ENCODE data around the gene RPS6KA2. TPM values are rescaled to one million over a fixed set of nuclear protein-coding genes. Genes with fewer than 3 reads are reported as not detected.
A peak's percentile ranks its signal among the peaks of the same experiment; 100 is the strongest.

Gene RPS6KA2
- polyA plus RNA-seq, 1 donor, result 25.9 TPM

DNA sequence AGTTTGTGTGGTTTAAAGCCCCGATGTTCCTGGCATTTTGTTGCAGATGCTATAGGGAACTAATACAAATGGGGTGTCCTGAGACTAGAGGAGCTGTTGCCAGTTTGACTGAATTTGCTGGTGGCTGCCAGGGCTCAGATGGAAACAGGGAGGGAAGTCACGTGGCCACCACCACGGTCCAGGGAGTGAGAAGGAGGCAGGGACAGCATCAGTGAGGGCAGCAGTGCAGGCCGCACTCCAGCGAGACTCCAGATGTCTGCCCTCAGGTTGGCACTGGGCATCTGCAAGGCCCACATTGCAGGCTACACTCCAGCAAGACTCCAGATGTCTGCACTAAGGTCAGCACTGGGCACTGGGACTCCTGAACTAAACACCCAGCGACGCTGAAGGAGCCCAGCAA is 126.8 kb downstream of the RPS6KA2 start:
- DNase-seq, result no peak

DNA sequence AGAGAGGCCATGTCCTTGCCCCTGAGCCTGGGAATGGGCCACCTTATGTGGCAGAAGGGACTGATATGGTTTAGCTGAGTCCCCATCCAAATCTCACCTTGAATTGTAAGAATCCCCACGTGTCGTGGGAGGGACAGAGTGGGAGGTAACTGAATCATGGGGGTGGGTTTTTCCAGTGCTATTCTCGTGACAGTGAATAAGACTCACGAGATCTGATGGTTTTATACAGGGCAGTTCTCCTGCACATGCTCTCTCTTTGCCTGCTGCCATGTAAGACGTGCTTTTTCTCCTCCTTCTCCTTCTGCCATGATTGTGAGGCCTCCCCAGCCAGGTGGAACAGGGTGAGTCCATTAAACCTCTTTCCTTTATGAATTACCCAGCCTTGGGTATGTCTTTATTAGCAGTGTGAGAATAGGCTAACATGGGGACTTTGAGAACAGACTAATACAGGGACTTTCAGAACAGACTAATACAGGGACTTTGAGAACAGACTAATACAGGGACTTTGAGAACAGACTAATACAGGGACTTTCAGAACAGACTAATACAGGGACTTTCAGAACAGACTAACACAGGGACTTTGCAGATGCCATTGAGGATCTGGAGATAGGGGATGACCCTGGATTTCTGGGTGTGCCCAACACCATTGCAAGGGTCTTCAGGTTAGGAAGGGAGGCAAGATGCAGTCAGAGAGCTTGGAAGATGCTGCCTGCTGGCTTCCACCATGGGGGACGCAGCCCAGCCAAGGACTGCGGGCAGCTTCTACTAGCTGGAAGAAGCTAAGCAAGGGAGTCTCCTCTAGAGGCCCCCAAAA is 127.5 kb downstream of the RPS6KA2 start:
- DNase-seq, result no peak

DNA sequence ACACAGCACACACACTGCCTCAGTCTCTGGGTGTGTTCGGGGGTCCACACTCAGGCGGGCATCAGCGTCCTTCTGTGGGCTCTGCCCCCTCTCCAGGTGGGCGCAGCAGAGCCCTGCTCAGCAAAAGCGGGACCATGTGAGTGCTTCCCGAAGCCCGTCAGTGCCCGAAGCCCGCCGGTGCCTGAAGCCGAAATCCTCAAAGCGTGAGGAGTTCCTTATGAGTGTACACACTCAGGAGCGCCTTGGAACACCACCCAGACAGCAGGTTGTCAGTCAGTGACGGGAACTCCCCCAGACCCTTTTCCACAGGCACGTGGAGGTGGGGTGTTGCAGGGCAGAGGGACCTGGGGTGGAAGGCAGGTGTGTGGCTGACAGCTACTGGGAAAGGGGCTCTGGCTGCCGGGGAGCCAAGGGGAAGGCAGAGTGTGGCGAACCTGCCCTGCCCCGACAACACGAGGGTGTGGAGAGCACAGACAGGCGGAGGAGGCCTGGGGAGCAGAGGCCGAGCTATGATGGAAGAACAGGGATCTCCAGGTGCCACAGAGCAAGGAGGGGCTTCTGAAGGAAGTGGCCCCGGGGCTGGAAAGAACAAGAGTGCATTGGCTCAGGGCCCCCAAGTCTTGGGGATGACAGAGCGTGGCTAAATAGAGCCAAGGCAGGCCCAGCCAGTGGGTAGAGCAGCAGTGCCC is 128.2 kb downstream of the RPS6KA2 start:
- DNase-seq, result no peak

DNA sequence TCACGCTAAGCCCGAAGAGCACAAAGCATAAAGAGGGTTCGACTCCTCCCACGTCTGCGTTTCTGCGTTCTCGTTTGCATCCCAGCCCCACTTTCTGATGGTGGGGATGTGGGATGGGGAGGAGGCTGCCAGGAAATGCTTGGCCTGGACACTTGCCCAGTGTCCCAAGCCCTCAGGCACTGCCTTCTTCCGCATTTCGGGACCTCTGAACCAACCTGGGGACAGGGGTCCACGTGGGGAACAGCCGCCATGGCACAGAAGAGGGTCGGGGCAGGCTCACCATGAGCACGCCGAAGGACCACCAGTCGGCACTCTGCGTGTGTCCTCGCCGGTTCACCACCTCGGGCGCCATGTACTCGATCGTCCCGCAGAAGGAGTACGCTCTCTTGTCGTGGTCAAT is 128.8 kb downstream of the RPS6KA2 start:
- no peak for DNase-seq

DNA sequence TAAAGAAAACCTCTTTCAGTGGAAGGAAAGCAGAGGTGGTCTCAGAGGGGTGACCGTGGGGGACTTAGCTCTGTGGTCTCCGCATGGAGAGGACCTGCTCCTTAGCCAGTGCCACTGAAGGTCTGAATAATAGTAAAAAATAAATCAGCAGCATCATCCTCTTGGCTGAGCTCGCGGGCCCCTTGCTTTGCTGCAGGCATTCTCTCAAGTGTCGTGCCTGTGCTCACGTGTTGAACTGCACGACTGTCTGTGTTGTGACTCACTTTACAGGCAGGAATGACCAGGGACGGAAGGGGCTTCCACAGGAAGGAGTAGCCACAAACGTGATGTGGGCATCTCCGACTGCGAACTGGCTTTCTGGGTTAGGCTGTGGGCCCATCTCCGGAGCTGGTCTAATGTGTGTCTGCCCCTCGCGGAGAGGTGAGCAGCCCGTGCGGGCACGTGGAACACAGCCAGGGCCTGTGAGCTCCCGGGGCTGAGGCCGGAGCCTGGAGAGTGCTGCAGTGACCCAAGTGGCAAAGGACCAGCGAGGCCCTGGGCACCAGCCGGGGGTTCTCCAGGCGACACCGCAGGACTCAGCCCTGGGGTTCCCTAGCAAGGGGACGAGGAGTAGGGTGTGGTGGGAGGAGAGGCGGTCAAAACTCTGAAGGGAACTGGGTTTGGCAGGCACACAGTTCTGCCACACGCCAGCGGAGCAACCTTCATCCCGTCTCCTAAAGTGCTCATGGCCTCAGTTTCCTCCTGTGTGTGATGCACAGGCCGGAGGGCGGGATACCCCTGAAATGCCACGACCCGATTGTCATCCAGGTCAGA is 129.8 kb downstream of the RPS6KA2 start:
- no peak for DNase-seq

DNA sequence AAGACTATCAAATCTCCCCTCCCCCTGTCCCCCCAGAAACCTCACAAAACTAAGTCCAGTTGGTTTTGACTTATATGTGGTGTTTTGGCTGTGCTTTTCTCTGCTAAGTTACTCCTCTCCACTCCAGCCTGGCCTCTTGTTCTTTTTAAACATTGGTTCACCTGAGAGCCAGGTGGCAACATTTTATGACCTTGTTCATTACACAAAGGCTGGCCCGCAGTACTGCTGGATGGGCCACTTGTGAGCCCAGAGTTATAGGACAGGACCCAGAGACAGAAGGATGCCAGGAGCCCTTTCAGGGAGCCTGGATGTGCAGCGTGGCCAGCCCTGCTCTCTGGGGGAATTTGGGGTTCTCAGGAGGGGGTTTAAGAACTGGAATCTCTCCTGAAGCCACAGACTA is 130.6 kb downstream of the RPS6KA2 start:
- DNase-seq, result no peak

DNA sequence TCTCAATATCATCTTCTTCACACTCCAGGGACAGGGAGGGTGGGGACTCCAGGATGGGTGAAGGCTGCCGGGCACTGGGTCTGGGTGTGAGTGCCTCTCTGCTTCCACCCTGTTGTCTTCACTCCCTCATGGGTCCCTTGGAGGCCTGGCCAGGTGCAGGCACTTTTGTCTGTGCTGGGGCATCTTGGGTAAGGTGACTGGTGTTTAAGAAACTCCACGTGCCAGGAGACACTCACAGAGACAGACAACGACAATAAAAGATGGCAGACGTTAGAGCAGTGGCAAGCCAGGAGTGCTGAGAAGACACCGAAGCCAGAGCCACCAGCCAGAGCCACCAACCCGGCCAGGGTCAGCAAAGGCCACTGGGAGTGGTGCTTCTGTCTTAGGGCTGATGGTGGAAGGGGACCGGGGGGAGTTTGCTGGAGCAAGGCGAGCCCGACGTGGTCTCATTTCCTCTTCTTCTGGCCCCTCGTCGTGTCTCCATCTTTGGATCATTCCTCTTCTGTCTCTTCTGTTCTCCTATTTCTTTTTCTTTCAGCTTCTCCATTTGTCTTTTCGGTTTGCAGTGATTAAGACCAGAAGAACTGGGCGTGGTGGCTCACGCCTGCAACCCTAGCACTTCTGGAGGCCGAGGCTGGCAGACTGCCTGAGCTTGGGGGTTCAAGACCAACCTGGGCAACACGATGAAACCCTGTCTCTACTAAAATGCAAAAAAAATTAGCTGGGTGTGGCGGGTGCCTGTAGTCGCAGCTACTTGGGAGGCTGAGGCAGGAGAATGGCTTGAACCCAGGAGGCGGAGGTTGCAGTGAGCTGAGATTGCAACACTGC is 131.3 kb downstream of the RPS6KA2 start:
- DNase-seq, result no peak

DNA sequence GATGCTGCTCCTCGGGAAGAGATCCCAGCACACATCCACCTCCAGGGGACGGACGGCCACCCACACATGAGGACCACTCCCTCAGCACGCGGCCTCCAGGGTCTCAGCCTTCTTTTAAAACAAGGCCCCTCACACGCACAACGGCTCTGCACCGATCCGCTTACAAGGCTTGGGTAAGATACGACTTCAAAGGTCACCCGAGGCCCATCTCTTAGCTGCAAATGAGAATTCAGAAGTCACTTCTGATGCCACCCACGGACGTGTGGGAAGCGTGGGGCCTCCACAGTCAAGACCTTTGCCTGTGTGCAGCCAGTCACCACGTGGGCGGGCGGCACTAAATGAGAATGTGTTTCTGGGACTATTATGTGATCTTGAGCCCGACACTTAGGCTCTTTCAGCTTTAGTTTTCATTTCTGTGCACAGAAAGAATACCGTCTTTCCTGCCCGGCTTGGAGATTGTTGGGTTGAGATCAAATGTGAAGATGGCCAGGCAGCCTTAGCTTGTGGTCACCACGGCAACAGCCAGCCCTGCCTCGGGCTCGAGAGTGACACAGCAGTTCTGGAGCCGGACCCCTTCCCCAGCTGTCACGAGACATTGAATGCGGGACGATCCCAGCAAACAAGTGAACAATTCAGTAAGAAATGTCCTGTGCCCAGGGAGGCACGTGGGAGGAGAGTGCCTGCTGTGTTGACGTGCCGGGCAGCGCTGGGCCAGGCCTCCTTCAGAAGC is 132.1 kb downstream of the RPS6KA2 start:
- DNase-seq, result no peak

DNA sequence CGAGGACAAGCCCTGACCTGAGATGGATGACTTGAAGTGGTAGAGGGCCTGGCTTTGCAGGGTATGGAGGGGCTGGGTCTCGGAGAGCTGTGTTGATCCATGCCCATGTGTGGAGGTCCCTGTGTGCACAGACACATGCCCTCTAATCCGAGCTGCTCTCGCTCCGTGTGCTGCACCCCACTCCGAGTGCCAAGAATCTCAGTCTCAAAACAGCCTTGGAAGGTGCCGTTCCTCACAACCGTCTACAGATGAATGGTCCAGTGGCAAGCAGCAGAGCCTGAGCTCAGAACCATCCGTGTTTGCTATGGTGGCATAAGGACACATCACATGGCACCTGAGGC is 133.0 kb downstream of the RPS6KA2 start:
- DNase-seq, result no peak

DNA sequence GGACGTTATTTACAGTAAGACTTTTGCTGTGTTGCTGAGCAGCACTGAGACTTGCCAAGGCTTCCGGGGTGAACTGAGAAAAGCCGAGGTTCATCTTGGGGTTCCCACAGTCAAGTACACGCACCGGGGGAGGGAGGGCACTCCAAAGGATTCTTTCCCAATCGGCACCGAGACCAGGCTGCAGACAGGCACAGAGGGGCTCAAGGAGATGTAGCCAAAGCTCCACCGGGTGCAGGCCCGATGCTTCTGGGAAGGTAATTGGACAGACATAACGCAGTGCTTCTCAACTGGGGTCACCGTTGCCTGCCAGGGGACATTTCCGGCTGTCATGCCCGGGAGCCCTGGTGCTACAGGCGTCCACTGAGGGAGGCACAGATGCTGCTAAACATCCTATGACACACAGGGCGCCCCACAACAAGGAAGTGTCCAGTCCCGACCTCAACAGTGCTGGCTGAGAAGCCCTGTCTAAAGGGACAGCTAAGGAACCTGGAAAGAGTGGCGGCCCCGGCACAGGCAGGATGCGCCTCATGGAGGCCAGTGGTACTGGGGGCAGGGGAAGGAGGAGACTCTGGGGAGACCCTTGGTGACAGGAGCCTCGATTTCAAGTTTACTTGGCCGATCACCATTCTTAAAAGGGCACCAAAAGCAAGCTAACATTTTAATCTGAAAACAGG is 133.5 kb downstream of the RPS6KA2 start:
- DNase-seq, result no peak

DNA sequence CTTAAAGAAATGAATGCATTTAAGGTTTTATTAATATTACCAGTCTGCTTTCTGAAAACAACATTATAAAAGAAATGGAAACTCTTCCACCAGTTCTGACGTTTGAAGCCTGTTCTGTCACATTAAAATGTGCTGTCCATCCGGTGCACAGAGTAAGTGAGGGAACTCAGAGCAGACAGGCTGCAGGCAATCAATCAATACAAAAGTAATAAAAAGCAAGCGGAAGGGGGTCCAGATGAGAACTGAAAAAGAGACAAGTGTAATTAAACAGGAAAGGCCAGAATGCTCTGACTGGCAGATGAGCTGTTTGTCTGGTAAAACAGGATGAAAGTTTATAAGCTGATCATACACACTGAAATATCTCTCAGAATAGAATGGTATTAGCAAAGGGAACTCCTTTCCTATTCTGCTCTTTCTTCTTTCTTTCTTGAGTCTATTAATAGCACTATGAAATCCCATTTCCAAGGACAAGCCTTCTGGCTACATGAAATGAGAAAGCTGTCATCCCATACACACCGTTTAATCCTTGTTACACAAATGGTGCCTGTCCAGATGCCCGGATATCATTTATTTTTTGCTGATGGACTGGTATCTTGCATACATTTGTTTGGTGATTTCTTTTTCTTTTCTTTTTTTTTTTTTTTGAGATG is 134.8 kb downstream of the RPS6KA2 start:
- no peak for DNase-seq

DNA sequence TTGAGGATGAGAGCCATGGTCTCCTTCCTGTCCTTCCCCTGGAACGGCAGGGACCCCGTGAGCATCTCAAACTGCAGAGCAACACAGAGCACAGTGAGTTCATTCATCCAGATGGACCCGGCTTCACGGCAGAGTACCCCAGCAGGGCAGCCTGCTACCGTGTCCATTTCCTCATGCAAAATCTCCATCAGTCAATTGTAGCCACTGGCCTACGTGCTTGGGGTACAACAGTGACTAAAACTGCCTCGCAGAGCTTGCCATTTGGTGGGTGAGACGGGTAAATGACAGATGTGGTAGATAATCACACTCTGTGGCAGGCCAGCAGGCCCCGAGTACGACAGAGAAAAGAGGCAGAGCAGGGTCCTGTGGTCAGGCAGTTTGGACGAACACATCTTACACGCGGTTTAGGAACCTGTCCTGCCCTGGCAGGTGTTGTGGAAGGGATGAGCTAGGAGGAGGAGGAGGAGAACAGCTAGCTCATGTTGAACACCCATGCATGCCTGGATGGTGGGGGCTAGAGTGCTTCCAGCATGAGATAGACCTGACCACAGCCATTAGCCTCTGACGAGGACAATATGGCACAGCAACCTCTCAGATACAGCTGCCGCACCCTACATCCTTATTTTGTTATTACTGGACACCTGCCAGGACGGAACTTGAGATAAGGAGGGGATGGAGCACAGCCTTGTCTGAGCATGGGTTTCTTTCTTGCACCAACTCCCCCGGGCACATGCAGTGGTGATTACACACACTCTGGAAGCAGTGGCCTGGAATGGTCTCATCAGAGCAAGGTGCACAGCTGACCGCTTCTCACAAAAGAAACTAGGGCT is 136.2 kb downstream of the RPS6KA2 start:
- no peak for DNase-seq

DNA sequence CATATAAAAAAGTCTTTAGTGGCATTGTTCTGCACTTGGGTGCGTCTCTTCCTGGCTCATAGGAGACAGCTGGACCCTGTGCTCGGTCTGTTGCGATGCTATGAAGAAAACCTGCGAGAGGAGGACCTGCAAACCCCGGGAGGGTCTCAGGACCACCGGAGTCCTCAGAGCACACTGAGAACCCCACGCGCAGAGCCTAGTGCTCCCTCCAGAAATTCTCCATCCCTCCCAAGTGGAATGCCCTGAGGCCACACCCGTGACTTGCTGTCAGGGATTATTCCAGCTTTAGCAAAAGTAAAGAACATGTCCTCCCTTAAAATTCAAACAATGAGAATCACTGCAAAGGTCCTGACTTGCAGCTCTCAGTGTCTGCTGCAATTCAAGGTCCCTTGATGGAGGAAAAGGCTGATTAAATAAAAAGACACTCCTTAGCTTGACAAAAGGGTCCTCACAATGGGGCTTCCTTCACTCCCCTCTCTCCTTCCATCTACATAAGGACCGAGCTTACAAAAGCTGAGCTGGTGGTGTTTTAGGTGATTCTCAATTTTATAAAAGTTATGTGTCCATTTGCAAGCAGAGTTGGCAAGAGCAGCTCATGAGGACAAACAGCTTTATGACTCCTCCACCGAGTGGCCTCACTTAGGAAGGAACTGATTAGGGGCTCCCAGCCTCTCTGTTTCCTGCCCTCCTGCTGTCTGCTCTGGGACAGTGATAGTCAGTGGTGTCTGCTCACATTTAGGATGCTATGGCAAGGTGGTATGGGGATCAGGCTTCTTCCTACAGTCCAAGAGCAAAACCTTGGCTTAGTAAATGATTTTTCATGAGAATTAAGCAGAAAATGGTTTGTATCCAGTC is 137.5 kb downstream of the RPS6KA2 start:
- no peak for DNase-seq

DNA sequence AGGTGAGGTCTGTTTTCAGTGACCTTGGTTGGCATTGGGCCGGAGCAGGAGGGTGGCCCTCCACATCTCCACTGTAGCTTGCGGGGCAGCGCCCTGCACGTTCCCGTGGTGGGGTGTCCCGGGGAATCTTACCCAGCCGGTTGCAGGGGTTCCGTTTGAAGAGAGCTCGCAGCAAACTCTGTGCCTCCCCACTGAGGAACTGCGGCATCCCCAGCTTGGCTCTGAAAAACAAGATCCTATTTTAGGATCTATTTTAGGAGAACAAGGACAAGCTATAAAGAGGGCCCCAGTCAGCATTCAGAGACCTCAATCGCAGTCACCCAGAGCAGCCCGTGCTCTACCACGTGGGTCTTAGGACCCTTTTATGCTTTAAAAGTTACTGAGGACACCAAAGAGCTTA is 138.3 kb downstream of the RPS6KA2 start:
- no peak for DNase-seq

DNA sequence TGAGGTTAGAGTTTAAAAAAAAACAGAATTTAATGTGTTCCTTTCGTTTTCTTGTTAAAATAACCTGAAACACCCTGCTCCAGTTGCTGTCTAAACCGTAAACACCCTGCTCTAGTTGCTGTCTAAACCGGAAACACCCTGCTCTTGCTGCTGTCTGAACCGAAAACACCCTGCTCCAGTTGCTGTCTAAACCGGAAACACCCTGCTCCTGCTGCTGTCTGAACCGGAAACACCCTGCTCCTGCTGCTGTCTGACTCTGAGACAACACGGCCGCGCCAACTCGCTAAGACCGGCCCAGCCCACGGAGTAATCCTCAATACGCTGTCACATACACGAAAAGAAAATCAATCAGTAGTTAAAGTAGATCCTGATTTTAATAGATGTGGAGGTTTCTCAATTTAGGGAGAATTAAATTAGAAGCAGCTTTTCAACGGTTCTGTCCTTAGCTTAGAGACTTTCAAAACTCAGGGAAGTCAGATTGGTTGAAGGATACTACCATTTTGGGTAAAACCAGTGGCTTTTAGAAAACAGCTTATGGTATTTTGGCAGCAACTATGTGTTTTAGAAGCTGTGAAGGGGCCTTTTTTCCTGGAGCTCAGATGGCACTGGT is 138.9 kb downstream of the RPS6KA2 start:
- DNase-seq, result peak; percentile 53

DNA sequence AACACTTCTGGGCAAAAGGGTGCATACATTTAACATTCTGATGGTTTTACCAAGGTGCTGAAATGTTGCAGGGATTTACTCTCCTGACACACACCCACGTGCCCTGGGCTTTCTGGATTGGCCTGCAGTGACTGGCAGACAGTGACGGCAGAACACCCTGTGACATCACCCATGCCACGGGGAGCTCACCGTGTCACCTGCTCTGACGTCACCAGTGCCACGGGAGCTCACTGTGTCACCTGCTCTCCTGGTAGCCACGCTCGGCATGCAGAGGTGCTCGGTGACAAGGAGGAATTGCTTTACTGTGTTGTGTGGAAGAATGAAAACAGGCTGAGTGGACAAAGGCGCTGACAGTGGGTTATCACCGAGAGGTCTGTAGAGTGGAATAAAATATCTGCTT is 139.9 kb downstream of the RPS6KA2 start:
- no peak for DNase-seq

DNA sequence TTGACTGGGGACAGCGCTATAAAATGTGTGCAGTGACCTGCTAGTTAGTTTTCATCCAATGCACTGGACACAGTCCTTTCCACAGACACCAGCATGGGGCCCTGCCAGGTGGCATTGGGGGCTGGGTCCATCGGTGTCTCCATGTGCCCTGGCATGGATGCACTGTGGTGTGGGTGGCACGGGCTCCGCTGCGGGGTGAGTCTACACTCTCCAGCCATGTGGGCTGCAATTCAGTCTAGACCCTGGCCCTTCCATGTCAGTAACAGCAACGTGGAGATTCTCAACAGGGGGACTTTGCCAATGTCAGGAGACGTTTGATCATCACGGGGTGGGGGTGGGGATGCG is 140.5 kb downstream of the RPS6KA2 start:
- DNase-seq, result no peak

Data from hindlimb muscle (tissue), 1 donor.